CD4-positive, alpha-beta T cell treated with Interleukin-4 for 1 hour (primary cell): ENCODE results near the gene CHCHD10.

ENCODE experiments used
- DNase-seq, 2 donors: peaks; one replicate each; pipeline ENCODE4 v3.0.0-alpha.2; 2020 to 2022

The CHCHD10 gene

GRCh38 chr22:23786752-23787599 lies 19.2 kb upstream of the CHCHD10 start, which contains the start of gene SMARCB1:
Gene SMARCB1, plus strand, starts transcription at chr22:23786966. Its CDS starts 204 bp downstream, at chr22:23787170.
- DNase-seq: peak; percentile 88 to 93

- DNase-seq: no peak
These were observed 18.5 kb upstream of the CHCHD10 start for GRCh38 chr22:23786261-23786710.

- DNase-seq: no peak
These were observed 16.5 kb upstream of the CHCHD10 start for GRCh38 chr22:23784215-23784732.

DNA sequence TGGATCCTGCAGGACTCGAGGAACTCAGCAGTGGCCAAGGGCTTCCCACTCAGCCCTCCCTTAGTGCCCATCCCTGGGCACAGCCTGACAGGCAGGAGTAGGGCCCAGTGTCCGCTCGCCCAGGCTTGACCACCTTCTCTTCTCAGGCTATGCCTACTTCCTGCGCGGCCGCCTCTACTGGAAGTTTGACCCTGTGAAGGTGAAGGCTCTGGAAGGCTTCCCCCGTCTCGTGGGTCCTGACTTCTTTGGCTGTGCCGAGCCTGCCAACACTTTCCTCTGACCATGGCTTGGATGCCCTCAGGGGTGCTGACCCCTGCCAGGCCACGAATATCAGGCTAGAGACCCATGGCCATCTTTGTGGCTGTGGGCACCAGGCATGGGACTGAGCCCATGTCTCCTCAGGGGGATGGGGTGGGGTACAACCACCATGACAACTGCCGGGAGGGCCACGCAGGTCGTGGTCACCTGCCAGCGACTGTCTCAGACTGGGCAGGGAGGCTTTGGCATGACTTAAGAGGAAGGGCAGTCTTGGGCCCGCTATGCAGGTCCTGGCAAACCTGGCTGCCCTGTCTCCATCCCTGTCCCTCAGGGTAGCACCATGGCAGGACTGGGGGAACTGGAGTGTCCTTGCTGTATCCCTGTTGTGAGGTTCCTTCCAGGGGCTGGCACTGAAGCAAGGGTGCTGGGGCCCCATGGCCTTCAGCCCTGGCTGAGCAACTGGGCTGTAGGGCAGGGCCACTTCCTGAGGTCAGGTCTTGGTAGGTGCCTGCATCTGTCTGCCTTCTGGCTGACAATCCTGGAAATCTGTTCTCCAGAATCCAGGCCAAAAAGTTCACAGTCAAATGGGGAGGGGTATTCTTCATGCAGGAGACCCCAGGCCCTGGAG lies 15.7 kb upstream of the CHCHD10 start:
- no peak for DNase-seq

DNA sequence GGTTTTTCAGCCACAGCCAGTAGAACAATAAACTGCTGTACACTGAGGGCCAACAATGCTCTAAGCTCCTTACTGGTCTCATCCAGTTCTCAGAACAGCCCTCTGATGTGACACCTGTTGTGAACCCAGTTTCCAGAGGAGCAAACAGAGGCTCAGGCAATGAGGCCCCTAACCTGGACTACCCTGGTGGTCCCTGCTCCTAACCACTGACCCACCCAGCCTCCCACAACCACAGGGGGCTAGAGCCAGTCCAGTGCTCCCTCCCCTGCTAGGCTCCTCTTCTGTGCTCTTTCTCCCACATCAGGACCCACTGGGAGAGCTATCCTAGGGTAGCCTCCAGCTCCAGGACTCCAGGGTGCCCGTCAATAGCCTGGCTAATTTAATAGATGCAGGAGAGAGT lies 14.9 kb upstream of the CHCHD10 start:
- no peak for DNase-seq

DNA sequence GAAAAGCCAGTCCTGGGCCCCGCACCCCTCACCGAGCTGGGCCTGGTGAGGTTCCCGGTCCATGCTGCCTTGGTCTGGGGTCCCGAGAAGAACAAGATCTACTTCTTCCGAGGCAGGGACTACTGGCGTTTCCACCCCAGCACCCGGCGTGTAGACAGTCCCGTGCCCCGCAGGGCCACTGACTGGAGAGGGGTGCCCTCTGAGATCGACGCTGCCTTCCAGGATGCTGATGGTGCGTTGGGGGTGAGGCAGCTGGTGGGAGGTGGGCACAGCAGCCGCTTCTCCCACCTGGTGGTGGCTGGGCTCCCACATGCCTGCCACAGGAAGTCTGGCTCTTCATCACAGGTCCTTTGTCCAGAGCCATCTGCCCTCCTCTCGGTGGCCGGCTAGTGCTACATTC lies 14.5 kb upstream of the CHCHD10 start:
- DNase-seq: no peak

- DNase-seq: no peak
These were observed 13.9 kb upstream of the CHCHD10 start for GRCh38 chr22:23781511-23782183.

- no peak for DNase-seq
These were observed 13.3 kb upstream of the CHCHD10 start for GRCh38 chr22:23781065-23781464.

DNA sequence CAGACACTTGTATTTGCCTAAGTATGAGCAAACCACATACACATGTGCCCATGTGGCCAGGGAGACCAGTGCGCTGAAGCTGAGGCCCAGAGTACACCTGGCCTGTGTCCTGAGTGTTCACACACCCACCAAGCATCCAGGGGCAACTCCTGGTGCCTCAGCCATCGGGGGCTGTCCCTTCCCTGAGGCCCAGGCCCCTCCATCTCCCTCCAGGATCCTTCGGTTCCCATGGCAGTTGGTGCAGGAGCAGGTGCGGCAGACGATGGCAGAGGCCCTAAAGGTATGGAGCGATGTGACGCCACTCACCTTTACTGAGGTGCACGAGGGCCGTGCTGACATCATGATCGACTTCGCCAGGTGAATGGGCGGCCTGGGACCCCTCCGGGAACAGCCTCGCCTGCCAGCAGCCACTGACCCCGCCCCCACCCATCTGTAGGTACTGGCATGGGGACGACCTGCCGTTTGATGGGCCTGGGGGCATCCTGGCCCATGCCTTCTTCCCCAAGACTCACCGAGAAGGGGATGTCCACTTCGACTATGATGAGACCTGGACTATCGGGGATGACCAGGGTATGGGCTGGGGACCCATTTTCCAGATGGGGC lies 12.5 kb upstream of the CHCHD10 start:
- DNase-seq: no peak

DNA sequence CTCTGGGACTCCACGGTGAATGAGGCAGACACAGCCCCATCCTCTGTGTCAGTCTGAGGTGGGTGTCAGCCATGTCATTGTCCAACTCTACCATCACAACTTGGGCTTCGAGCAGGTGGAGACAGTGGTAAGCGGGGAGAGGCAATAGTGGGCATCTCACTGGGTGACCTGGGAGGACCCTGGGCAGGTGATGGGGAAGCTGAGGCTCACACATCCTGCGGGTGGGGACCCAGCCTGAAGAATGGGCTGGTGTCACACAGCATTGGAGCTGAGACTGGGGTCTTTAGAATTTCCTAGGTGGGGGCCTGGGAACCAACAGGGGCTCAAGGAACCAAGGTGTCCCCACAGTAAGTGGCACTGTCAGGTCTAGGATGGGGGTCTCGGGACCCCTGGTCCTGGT lies 12.0 kb upstream of the CHCHD10 start:
- DNase-seq: no peak

- no peak for DNase-seq
These were observed 11.3 kb upstream of the CHCHD10 start for GRCh38 chr22:23779083-23779482.

- DNase-seq: no peak
These were observed 10.8 kb upstream of the CHCHD10 start for GRCh38 chr22:23778577-23778900.

GRCh38 chr22:23777776-23778576 lies 10.2 kb upstream of the CHCHD10 start:
- DNase-seq: no peak

- no peak for DNase-seq
These were observed 8.1 kb upstream of the CHCHD10 start for GRCh38 chr22:23775779-23776375.

- DNase-seq: no peak
These were observed 7.2 kb upstream of the CHCHD10 start for GRCh38 chr22:23774922-23775436.

DNA sequence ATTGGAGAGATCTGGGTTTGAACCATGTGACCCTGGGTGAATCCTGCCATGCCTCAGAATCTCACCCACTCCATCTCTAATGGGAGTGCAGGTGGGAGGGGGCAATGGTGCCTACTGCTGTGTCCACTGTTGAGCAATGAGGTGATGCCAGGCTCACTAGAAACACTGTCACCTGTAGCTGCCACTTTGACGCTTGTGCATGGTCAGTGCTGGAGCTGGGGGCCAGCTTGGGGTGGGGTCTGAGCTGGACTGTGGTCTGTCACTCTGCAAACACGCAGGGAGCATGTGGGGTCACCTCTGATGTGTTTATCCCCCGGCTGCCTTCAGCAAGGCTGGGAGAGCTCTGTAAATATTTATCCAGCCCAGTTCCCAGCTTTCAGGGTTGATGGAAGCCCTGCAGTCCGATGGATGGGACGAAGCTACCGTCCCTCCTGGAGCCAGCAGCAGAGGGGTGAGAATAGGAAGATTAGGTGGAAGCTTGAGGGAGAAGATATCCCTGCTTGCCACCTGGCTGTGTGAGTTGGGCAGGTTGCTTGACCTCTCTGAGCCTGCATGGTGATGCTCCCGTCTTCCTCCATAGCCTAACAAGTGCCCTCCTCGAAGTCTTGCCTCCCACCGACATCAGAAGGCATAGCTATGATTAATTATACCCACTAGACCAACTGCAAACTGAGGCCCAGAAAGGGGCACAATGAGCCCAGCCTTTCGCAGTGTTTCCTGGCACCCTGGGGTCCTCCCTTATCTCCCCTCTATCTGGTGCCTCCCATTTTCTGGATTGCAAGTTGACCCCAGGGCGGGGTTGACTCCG lies 6.5 kb upstream of the CHCHD10 start:
- DNase-seq: no peak

DNA sequence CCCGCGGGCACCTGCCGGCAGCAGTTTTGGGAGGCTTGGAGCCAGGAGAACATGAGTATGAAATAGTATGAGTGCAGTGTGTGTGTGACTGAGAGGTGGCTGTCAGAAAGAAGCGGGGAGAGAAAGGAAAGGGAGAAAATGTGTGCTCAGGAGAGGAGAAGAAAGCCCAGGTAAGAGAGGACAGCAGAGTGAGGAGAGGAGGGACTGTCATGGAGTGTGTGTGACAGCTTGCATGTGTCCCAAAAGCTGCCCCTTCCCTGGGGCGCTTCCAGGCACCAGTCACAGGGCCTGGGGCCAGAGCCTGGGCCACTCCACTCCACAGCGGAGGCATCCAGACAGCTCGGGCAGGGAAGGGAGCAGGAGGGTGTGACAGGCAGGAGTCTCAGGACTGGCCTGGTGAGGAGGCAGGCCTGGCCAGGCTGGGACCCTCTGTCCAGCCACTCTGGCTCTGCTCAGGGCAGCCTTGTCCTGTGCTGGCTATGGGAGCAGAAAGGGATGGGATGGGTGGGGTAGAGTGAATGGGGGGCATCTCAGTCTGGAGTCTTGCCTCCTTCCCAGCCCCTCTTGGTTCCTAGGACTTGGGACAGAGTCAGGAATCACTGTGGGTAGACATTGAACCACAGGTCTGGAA lies 5.8 kb upstream of the CHCHD10 start:
- DNase-seq: no peak

- peak; percentile 35 to 55 for DNase-seq
These were observed 5.1 kb upstream of the CHCHD10 start, which contains the start of gene MMP11 for GRCh38 chr22:23772649-23773473. Gene MMP11, plus strand, starts transcription at chr22:23772849. Its CDS starts 22 bp downstream, at chr22:23772871.

DNA sequence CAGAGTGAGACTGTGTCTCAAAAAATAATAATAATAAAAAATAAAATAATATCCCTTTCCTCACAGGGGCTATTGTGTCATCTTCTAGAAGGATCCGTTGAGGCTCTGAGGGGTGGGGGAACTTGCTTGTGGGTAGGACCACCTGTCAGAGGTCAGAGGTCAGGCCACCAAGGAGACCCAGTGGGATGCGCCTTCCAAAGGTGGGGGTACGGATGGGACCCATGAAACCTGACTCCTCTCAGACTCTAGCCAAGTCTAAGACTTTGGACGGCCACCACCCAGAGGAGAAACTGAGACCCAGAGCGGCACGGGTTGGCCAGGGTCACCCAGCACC lies 4.5 kb upstream of the CHCHD10 start:
- DNase-seq: no peak
